ENCODE results near the gene EGF.

EGF gene

DNA sequence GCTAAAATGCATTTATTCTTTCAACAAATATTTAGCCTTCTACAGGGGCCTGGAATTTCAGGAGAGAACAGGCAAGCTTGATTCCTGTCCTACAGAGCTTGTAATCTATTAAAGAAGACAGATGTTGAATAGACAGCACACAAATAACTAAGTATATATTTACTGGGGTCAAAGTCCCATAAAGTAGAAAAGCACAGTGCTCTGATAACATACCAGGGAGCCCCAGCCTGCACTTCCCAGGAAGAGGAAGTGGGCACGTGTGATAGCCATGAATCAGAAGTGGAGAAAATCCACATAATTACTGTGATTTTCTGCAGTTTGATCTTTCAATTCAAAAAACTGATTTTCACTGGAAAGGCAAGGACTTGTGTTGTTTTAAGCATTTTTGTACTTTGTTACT, 129.1 kb downstream of the EGF start:
- TF ChIP-seq CTCF (IDR thresholded peaks at IDR 0.05; ENCODE audit: low read length) (no peak), EZH2 (IDR thresholded peaks at IDR 0.05; ENCODE audit: borderline replicate concordance, low read length) (no peak)
- Histone ChIP-seq H3K27ac (ENCODE audit: low read depth, low read length, poor library complexity, severe bottlenecking) (no peak overlapping the region), H2AFZ (ENCODE audit: low read length) (no peak overlapping the region)

DNA sequence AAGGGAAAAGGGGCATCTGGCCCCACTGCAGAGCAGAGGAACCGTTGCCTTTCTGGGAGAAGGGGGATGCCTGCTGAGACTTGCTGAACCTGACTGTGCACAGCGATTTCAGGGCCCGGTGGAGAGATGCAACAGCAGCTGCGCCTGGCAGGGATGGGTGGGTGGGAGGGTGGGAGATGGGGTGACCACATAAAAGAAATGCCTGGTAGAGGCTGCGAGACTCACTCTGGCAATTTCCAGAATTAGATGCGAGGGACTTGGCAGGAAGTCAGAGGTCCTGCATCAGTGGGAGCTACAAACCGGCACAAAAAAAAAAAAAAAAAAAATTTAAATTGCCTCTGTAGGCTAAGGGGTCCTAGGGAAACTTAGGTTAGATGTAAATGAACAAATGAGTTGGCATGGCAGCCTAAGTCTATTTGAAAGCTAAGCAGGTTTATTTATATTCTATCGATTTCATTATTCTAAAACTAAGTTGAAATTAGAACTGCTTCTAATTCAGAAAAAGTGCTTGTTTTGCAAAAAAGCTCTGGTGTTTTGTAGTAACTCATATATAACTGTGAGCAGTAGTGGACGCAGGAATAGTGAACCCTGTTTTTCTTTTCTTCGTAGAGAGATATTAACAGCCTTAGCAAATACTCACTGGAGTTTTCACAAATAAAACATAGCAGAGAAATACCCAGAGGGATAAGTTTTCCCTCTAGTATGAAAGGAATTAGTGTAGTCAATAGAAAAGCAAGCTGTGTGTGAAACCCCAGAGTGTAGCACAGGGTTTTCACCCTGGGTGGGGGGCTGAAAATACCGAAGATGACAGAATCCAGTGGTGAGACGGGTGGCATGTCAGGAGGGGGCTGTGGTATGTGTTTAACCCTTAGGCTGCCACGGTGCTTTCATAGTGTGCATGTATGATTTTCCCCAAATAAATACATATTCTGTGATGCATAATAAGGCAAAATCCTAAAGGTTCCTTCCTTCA, 130.1 kb downstream of the EGF start:
- no peaks in the 10 kb centered on the region; the same call in 1 of the 2 replicates for H3K36me3 ChIP-seq (ENCODE audit: insufficient read depth, low read length)
- H3K4me3 ChIP-seq (ENCODE audit: low read depth, low read length, poor library complexity, severe bottlenecking), result no peak overlapping the region
- no peaks in the 10 kb centered on the region for H3K27me3 ChIP-seq (ENCODE audit: insufficient read depth, low read length)
- TF ChIP-seq EZH2 (IDR thresholded peaks at IDR 0.05; ENCODE audit: borderline replicate concordance, low read length), result no peak
- TF ChIP-seq CTCF (IDR thresholded peaks at IDR 0.05; ENCODE audit: low read length), result no peak
- H3K79me2 ChIP-seq (ENCODE audit: insufficient read depth, low read length), result no peaks in the 10 kb centered on the region
- H3F3A ChIP-seq (ENCODE audit: insufficient read depth, low read length), result no peaks in the 10 kb centered on the region
- H3K4me1 ChIP-seq (ENCODE audit: insufficient read depth, low read length, severe bottlenecking), result no peaks in the 10 kb centered on the region
- no peak overlapping the region for H2AFZ ChIP-seq (ENCODE audit: low read length)
- no peaks in the 10 kb centered on the region for H3K9me3 ChIP-seq (ENCODE audit: low read length)
- H3K4me2 ChIP-seq (ENCODE audit: low read length), result no peak overlapping the region
- H3K9ac ChIP-seq (ENCODE audit: low read length), result no peak overlapping the region
- no peaks in the 10 kb centered on the region for H3K9me2 ChIP-seq (ENCODE audit: low read depth, low read length)
- no peaks in the 10 kb centered on the region for H4K20me1 ChIP-seq (ENCODE audit: insufficient read depth, low read length)
- H3K27ac ChIP-seq (ENCODE audit: low read depth, low read length, poor library complexity, severe bottlenecking), result no peak overlapping the region

More for the DNA sequence above, 129.1 kb downstream of the EGF start:
- no peaks in the 10 kb centered on the region for H3K4me1 ChIP-seq (ENCODE audit: insufficient read depth, low read length, severe bottlenecking)
- H3K36me3 ChIP-seq (ENCODE audit: insufficient read depth, low read length), result no peaks in the 10 kb centered on the region; the same call in 1 of the 2 replicates
- no peak overlapping the region for H3K4me2 ChIP-seq (ENCODE audit: low read length)
- H4K20me1 ChIP-seq (ENCODE audit: insufficient read depth, low read length), result no peaks in the 10 kb centered on the region
- H3K9me3 ChIP-seq (ENCODE audit: low read length), result no peaks in the 10 kb centered on the region
- H3K4me3 ChIP-seq (ENCODE audit: low read depth, low read length, poor library complexity, severe bottlenecking), result no peak overlapping the region
- no peaks in the 10 kb centered on the region for H3K9me2 ChIP-seq (ENCODE audit: low read depth, low read length)
- H3K27me3 ChIP-seq (ENCODE audit: insufficient read depth, low read length), result no peaks in the 10 kb centered on the region
- H3K9ac ChIP-seq (ENCODE audit: low read length), result no peak overlapping the region
- H3F3A ChIP-seq (ENCODE audit: insufficient read depth, low read length), result no peaks in the 10 kb centered on the region
- H3K79me2 ChIP-seq (ENCODE audit: insufficient read depth, low read length), result no peaks in the 10 kb centered on the region

DNA sequence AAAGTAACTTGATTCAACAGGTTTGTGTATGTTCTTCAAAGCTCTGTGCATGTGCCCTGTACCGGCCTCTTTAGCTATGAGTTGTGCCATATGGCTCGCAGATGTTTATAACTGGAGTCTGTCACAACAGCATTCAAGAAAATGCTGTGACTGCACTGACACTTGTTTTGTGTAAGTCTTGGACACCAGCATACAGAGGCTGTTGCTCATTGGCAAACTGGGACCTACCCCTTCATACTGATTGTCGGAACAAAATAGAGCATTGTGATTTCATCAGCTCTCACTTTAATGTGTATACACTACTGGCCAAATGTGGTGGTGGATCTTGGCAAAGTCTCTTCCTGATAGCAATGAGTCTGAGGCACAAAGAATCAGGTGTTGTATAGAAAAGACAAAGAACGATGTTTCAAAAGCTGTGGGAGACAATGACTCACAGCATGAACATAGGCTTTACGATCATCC, 133.9 kb downstream of the EGF start:
- Histone ChIP-seq H3K27ac (ENCODE audit: low read depth, low read length, poor library complexity, severe bottlenecking) (no peak overlapping the region), H2AFZ (ENCODE audit: low read length) (no peak overlapping the region), H3K9ac (ENCODE audit: low read length) (no peak overlapping the region), H3K4me2 (ENCODE audit: low read length) (no peak overlapping the region), H3K9me2 (ENCODE audit: low read depth, low read length) (no peaks in the 10 kb centered on the region), H3K36me3 (ENCODE audit: insufficient read depth, low read length) (peaks cover 15% of the 10 kb centered on the region), H3K79me2 (ENCODE audit: insufficient read depth, low read length) (no peaks in the 10 kb centered on the region), H3K4me3 (ENCODE audit: low read depth, low read length, poor library complexity, severe bottlenecking) (no peak overlapping the region), H4K20me1 (ENCODE audit: insufficient read depth, low read length) (no peaks in the 10 kb centered on the region), H3F3A (ENCODE audit: insufficient read depth, low read length) (no peaks in the 10 kb centered on the region), H3K4me1 (ENCODE audit: insufficient read depth, low read length, severe bottlenecking) (no peaks in the 10 kb centered on the region), H3K9me3 (ENCODE audit: low read length) (no peaks in the 10 kb centered on the region), H3K27me3 (ENCODE audit: insufficient read depth, low read length) (no peaks in the 10 kb centered on the region)
- TF ChIP-seq CTCF (IDR thresholded peaks at IDR 0.05; ENCODE audit: low read length), result no peak
- no peak for TF ChIP-seq EZH2 (IDR thresholded peaks at IDR 0.05; ENCODE audit: borderline replicate concordance, low read length)

All from OCI-LY1 (cell line).